ENCODE measurements around the gene STAG3.
"Not testable (repeated sequence)": the region's sequence is repeated elsewhere in the genome, so short reads cannot be mapped to it uniquely, and the experiment has no call there.

The STAG3 gene

DNA sequence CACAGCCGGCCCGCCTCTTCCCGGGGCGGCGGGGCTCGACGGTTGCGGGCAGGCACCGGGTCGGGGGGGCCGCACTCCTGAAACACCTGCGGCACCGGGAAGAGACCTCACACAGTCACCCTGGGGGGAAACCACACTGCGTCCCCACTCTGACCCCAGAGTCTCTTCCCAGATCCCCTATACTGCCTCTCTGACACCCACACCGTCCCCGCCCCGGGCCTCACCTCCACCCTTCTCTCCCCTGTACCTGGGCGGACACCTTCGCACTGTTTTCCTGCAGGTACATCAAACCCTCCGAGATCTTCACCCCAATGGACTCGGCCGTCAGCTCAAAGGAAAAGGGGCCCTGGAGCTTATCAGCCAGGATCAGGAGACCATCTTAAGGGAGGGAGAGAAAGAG is 5.9 kb upstream of the STAG3 start:
- DNase-seq (ENCODE audit: low read depth in 2 of 2, low spot score in 1 of 2) = no peak

DNA sequence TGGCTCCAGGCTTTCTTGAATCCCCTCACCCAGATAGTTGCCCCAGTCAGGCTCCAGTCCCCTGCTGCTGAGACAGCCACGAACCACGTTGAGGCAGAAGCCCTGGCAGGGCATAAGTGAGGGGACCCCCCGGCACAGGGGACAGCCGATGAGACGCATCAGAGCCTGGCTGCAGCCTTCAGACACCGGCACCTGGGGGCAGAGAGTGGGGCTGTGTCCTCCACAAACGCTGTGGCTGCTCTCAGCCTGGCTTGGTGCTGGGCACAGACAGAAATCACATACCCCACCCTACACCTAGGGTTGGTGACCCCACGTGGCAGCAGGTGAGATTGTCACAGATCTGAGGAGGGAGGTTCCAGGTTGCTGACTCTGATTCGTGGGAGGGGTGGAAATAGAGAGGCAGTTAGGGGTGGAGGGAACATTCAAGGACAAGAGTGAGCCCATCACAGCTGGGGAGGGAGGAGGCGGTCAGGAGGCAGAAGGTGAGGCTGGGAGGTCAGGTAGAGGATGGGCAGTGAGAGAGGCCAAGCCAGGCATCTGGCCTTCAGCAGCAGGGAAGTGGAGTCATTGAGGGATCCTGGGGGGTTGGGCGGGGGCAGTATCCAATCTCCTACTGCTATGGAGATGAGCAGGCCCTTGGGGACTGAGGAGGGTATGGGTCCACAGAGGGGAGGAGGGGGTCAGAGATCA is 3.8 kb upstream of the STAG3 start:
- no peak for DNase-seq (ENCODE audit: low read depth in 2 of 2, low spot score in 1 of 2)

DNA sequence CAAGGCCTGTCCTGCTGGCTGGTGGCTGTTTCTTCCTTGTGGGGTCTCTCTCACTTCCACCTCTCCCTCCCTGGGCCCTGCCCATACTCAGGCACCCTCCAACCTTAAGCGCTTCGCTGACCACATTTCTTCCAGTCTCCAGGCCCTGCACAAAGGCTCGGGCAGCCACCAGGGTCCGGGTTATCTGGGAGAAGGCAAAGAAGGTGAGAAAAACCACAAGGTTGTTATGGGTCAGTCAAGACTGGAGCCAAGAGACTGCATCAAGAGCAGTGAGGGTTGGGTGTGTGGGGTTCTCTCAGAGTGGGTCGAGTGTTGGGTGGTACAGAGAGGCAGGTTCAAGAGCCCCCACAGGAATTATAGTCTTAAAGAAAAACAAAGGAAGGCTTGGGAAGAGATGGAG is 3.1 kb upstream of the STAG3 start:
- no peak for DNase-seq (ENCODE audit: low read depth in 2 of 2, low spot score in 1 of 2)

DNA sequence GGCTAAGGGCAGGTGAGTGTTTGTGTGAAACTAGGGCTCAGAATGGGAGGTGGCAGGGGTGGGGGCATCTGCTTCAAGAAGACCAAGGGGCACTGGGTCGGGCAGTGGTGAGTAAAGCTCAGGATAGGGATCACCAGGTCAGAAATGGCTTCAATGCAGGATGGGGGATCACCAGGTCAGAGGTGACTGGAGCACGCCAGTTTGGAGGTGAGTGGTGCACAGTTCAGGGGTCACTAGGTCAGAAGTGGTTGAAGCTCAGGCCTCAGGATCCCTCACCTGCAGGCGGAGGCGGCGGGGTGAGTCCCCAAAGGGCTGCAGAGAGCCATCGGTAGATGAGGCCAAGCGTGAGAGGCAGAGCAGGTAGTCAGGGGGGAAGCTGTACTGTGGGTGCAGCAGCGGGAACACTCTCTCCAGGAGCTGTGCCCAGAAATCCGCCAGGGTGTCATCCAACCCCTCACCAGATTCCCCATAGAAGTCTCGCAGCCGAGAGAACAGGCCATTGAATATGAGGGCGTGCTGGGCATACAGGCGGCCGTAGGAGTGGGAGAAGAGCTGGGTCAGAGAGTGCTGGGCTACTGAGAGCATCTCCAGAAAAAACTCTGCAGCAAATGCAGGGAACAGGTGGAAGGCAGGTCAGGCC is 2.3 kb upstream of the STAG3 start:
- DNase-seq (ENCODE audit: low read depth in 2 of 2, low spot score in 1 of 2) = no peak

DNA sequence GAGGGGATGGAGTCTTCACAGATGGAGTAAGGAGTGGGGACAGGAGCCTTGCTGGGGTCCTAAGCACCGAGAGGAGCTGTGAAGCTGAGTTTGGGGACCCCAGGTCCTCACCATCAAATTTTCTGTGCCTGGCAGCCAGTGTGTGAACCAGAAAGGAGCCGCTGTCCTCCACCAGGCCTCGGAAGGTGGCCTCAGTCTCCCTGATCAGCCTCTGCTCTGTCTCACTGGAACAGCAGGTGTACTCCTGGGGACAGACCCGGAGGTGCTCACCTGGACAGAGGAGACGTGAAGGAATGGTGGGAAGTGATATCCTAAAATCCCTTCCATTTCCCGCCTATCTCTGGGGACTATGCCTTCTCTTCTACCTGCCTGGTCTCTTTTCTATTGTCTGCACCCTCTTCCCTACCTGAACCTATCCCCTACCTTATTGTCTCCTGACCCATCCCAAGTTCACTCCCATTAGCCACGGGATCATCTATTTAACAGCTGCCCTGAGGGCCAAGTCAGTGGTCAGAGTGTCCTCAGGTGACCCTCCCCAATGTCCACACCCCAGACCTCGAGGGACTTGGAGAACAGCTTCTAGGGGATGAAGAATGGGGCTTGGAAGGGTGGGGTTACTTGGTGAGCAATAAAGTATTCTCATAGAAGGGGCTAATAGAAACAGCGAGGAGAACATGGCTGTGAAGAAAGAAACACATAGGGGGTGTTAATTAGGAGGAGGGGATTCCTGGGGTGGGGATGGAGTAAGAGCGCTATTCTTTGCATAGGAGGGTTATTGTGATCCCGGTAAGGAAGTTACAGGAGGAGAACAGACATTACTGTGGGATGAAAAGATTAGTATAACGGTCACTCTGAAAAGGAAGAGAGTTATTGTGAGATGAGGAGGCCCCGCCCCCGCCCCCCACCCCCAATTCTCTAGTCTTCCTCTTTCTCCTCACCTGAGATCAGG is 1.3 kb upstream of the STAG3 start:
- no peak for DNase-seq (ENCODE audit: low read depth in 2 of 2, low spot score in 1 of 2)

DNA sequence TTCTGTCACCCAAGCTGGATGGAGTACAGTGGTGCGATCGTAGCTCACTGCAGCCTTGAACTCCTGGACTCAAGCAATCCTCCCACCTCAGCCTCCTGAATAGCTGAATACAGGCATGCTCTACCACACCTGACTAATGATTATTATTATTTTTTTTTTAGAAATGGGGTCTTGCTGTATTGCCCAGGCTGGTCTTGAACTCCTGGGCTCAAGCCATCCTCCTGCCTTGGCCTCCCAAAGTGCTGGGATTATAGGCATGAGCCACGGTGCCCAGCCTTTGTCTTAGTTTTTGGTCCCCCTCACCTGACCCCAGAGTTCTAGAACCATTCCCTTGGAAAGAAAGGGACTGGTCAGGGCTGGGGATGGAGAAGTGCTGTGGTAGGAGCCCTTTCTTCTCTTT is 2.4 kb downstream of the STAG3 start:
- DNase-seq (ENCODE audit: low read depth in 2 of 2, low spot score in 1 of 2) = not testable (repeated sequence)

DNA sequence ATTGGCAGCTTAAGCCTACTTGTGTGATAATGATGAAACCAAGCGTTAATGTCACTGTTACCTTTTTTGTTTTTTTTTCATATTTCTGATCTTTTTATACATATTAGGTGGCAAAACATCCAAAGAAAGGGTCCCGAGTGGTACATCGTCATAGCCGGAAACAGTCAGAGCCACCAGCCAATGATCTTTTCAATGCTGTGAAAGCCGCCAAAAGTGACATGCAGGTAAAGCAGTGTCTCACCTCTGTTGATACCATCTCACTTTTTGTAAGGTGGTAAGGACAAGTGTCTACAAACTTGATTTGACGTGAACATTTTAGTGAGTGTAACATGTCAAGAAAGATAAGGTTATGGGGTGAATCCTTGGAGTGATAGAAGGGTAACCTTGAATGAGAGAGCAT is 4.9 kb downstream of the STAG3 start:
- not testable (repeated sequence) for DNase-seq (ENCODE audit: low read depth in 2 of 2, low spot score in 1 of 2)

DNA sequence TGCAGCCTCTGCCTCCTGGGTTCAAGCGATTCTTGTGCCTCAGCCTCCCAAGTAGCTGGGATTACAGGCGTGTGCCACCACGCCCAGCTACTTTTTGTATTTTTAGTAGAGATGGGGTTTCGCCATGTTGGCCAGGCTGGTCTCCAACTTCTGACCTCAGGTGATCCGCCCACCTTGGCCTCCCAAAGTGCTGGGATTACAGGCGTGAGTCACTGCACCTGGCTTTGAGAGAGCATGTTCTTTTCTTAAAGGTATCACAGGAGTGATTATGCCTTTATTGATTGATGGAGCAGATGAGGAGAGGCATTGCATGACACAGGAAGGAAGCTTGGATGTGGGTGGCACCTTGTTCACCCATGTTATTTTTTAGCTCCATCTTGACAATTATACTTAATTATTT is 5.4 kb downstream of the STAG3 start:
- not testable (repeated sequence) for DNase-seq (ENCODE audit: low read depth in 2 of 2, low spot score in 1 of 2)

DNA sequence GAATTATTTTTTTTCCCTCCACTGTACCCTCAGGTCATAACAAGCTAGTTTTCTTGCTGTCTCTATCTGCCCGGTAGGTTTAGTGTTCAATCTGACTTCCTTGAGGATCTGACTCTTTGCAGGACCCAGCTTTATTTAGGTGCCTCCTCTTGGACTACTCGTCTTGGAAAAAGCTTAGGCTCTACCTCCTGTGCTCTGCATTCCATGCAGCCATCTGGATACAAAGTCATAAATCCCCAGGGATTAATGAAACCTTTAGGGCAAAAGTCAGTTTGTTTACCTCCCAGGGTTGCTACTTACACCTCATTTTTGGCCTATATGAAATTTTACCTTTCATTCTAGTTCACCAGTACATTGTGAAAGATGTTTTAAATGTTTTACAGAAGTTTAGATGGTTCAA is 8.0 kb downstream of the STAG3 start:
- DNase-seq (ENCODE audit: low read depth in 2 of 2, low spot score in 1 of 2) = no peak

DNA sequence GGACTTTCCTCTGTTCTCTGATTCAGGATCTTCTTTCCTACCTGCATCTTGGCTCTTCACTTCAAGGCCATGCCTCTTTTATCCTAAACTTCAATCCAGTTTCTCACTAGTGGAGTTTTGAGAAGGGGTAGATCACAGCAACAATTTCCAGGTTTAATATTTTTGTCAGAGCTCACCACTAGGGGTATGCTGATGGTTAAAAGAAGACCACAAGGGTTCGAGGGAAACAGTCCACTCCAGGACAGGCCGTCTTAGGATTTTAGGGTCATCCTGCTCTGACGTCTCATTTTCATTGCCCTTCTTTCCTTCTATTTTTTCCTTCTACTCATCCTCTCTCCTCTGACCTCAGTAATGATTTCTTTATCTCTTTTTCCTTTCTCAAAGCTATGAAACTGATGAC is 11.3 kb downstream of the STAG3 start:
- DNase-seq (ENCODE audit: low read depth in 2 of 2, low spot score in 1 of 2) = no peak

DNA sequence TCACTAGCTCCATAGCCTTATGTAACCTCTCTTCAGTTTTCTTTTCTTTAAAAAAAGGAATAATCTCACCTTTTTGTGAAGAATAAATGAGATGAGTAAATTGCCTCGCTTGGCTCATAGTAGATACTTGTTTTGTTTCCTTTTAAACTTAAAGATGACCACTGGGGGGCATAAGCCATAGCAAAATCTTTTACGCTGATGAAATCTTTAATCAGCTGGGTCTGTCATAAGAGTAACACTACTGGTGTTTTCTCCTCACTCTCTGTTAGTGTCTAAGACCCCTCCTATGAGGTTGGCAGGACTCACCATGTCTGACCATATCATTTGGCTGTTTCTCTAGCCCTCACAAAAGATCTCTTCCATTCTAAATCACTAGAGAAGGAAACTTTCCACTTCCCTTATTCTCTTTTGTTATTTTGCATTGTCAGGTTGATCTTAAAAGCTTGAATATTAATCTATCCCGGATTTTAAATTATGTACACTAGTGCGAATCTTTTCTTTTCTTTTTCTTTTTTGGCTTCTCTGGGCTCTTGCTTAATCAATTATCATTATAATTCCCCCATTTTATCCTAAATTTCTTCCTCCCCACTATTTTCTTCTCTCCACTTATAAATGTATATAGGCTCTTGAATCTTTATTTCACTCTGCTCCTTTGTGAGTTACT is 12.5 kb downstream of the STAG3 start:
- no peak for DNase-seq (ENCODE audit: low read depth in 2 of 2, low spot score in 1 of 2)

DNA sequence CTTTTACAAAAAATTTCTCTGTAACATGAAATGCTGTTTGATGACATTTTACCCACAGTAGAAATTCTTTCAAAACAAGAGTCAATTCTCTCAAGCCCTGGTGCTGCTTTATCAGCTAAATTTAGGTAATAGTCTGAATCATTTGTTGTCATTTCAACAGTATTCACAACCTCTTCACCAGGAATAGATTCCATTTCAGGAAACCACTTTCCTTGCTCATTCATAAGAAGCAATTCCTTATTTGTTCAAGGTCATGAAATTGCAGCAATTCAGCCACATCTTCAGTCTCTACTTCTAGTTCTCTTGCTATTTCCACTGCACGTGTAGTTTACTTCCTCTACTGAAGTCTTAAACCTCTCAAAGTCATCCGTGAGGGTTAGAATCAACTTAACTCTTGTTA is 14.1 kb downstream of the STAG3 start:
- DNase-seq (ENCODE audit: low read depth in 2 of 2, low spot score in 1 of 2) = no peak

DNA sequence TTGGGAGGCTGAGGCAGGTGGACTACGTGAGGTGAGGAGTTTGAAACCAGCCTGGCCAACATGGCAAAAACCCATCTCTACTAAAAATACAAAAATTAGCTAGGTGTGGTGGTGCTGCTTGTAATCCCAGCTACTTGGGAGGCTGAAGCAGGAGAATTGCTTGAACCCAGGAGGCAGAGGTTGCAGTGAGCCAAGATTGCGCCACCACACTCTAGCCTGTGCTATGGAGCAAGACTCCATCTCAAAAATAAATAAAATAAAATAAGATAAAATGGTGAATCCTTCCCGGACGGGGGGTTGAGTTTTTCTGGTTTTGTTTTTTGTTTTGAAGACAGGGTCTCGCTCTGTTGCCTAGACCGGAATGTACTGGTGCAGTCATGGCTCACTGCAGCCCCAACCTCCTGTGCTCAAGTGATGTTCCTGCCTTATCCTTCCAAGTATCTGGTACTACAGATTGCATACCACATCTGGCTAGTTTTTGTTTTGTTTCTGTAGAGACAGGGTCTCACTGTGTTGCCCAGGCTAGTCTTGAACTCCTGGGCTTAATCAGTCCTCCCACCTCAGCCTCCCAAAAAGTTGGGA is 14.7 kb downstream of the STAG3 start:
- DNase-seq (ENCODE audit: low read depth in 2 of 2, low spot score in 1 of 2) = not testable (repeated sequence)

DNA sequence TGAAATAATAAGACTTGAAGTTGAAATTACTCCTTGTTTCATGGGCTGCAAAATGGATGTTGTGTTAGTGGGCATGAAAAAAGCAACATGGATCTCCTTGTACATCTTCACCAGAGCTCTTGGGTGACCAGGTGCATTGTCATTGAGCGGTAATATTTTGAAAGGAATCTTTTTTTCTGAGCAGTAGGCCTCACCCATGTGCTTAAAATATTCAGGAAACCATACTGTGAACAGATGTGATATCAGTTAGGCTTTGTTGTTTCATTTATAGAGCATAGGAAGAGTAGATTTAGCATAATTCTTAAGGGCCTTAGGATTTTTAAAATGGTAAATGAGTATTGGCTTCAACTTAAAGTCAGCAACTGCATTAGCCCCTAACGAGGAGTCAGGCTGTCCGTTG is 15.3 kb downstream of the STAG3 start:
- no peak for DNase-seq (ENCODE audit: low read depth in 2 of 2, low spot score in 1 of 2)

DNA sequence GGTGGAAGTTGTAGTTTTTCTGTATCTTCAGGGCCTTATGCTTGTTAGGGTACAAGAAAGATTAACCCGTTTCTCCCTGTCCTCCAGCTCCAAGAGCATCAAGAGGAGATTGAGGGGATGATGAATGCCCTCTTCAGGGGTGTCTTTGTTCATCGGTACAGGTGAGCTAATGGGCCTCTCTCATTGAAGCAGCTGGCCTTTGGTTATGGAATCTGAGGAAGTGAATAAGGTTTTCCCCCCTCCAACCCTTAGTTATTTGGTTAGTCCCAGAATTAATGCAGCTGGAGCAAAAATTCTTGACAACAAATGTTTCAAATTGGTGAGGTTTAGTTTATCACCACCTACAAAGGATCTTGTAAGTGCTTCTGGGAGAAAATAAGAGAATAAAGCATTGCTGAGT is 17.5 kb downstream of the STAG3 start:
- DNase-seq (ENCODE audit: low read depth in 2 of 2, low spot score in 1 of 2) = no peak

DNA sequence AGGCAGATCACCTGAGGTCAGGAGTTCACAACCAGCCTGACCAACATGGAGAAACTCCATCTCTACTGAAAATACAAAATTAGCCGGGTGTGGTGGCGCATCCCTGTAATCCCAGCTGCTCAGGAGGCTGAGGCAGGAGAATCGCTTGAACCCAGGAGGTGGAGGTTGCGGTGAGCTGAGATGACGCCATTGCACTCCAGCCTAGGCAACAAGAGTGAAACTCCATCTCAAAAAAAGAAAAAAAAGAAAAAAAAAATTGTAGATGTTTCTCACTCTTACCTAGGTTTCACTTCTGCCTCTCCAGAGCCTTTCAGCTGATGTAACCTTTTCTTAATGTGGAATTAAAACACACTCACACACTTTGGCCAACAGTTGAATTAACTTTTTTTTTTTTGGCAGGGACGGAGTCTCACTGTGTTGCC is 18.2 kb downstream of the STAG3 start:
- not testable (repeated sequence) for DNase-seq (ENCODE audit: low read depth in 2 of 2, low spot score in 1 of 2)

DNA sequence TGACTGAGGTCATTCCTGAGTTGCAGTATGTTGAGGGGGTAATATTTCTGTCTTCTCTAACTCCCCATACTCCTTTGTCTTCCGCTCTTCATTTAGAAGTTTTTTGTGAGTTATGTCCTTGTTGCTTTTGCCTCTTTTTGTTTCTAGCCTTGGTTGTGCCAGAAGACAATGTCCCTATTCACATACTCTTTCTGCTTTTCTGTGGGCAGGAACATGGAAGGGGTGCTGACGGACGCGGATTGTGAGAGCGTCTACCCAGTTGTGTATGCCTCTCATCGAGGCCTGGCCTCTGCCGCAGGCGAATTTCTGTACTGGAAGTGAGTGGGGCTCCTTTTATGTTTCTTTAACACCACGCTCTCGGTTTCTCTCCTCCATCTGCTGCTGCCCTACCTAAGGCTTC is 20.5 kb downstream of the STAG3 start:
- no peak for DNase-seq (ENCODE audit: low read depth in 2 of 2, low spot score in 1 of 2)

DNA sequence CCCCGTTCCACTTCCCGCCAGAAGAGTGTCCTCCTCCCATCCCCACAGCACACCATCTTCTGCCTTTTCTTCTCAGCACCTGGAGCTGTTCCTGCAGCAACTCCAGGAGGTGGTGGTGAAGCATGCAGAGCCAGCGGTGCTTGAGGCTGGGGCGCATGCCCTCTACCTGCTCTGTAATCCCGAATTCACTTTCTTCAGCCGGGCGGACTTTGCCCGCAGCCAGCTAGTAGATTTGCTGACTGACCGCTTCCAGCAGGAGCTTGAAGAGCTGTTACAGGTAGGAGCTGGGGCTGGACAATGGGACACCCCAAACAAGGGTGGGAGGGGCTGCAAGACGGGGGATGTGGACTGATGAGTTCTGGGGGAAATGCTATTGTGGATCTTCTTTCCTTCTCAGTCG is 23.0 kb downstream of the STAG3 start:
- no peak for DNase-seq (ENCODE audit: low read depth in 2 of 2, low spot score in 1 of 2)

DNA sequence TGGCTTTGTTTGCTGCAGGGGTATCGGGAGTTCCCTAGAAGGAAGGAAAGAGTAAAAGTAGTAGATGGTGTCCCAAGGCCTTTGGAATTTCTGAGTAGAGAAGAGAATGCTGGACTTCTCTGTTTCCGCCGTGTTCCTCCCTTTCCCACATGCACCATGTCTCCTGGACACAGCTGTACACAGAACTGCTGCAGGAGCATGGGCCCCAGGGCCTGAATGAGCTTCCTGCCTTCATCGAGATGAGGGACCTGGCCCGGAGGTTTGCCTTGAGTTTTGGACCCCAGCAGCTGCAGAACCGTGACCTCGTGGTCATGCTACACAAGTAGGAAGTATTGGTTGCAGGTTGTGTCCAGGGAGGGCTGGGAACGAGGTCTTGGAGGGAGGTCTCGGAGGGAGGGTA is 26.7 kb downstream of the STAG3 start:
- DNase-seq (ENCODE audit: low read depth in 2 of 2, low spot score in 1 of 2) = no peak

DNA sequence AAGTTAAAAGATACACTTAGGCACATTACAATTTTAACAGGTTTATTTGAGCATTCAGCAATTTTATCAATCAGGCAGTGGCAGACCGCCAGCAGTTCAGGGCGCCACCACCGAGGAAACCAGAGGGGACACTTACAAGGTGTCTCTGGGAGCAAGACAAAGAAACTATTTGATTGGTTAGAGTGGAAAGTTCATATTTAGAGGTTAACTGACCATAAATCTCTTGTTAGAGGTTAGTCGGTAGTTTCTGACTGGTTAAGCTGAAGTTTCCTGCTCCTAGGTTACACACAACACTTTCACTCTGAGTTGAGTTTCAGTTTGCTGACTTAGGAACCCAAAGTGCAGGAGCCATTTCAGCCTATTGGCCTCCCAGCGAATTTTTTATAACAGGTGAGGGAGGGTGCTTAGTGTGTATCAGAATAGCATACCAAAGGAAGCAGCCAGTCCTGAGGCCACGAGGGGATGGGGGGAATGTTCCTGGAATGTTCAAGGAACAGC is 31.2 kb downstream of the STAG3 start:
- DNase-seq (ENCODE audit: low read depth in 2 of 2, low spot score in 1 of 2) = no peak

DNA sequence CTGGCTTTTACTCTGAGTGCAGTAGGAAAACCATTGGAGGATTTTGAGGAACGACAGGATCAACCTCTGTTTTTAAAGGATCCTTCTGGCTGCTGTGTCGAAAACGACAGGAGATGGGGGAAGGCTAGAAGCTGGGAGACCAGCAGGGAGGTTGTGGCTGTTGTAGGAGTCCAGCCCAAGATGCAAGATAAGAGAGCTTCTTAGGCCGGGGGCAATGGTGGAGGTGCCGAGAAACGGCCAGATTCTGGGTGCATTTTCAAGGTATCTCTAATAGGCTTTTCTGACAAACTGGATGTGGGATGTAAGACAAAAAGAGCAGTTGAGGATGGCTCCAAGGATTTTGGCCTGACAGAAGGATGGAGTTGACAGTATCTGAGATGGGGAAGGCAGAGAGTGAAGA is 31.8 kb downstream of the STAG3 start:
- DNase-seq (ENCODE audit: low read depth in 2 of 2, low spot score in 1 of 2) = no peak
